ENCODE measurements around the gene MXRA8. TPM values are rescaled to one million over a fixed set of nuclear protein-coding genes. Genes with fewer than 3 reads are reported as not detected.

The MXRA8 gene
- total and polyA plus RNA-seq, 8 donors, result 23.3 to 203 (median 42.9) TPM

DNA sequence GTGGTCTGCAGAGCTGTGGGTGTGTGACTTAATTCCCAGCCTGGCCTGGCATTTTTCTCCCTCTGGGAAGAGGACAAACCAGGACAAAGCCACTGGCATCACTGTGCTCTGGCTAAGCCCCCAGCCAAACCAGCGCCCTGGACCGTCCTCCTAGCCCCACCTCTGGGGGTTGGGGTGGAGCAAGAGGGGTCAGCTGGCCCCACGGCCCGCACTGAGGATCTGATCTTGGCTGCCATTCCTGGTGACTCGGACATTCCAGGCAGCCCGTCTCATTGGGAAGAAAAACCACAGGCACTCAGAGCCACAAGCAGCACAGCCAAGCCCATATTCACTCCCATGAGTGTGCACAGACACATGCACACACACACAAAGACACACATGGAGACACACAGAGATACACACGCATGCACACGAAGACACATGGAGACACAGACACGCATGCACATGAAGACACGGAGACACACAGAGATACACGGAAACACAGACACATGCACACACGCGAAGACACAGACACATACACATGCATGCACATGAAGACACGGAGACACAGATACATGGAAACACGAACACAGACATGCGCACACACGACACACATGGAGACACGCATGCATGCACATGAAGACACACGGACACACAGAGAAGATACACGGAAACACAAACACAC lies 2.3 kb upstream of the MXRA8 start:
- WGBS, 5 donors, result 64 to 69% (median 65%) methylated on average over 19 to 20 of the region's 20 CpGs
- intact Hi-C loops (cut with DNase I; ENCODE audit: low total_unique reads), result no loop called here
- no peaks in the 10 kb centered on the region for H3K36me3 ChIP-seq
- peaks cover 34 to 64% (median 52%) of the 10 kb centered on the region in 4 donors for H3K4me1 ChIP-seq
- peak in 1 of 2 donors; percentile 68 for DNase-seq
- H3K27ac ChIP-seq, result peak overlapping the region; percentile 30 to 89 (median 85)
- peaks cover 0 to 50% (median 19%) of the 10 kb centered on the region in 3 donors for H3K27me3 ChIP-seq
- H3K9me3 ChIP-seq, result no peaks in the 10 kb centered on the region
- no peak for TF ChIP-seq EP300 (IDR thresholded peaks at IDR 0.05)
- TF ChIP-seq POLR2AphosphoS5 (IDR thresholded peaks at IDR 0.05), result peak in 1 of 3 donors; percentile 57
- H3K4me3 ChIP-seq, result no peak overlapping the region

GRCh38 chr1:1359664-1360468 lies 1.5 kb upstream of the MXRA8 start:
- H3K4me1 ChIP-seq, result peaks cover 42 to 71% (median 60%) of the 10 kb centered on the region in 4 donors
- intact Hi-C loops (cut with DNase I; ENCODE audit: low total_unique reads), result no loop called here
- TF ChIP-seq POLR2A (IDR thresholded peaks at IDR 0.05) (no peak), POLR2AphosphoS5 (IDR thresholded peaks at IDR 0.05) (no peak), CTCF (IDR thresholded peaks at IDR 0.05) (no peak), EP300 (IDR thresholded peaks at IDR 0.05) (no peak)
- H3K27me3 ChIP-seq, result peaks cover 0 to 57% (median 27%) of the 10 kb centered on the region in 3 donors
- no peaks in the 10 kb centered on the region for H3K9me3 ChIP-seq
- H3K36me3 ChIP-seq, result peaks cover 0 to 1% (median 0%) of the 10 kb centered on the region in 4 donors
- H3K27ac ChIP-seq, result peak overlapping the region; percentile 30 to 89 (median 85)
- WGBS, 5 donors, result 44 to 64% (median 59%) methylated on average over 17 to 28 of the region's 28 CpGs
- H3K4me3 ChIP-seq, result no peak overlapping the region
- peak in 1 of 2 donors; percentile 73 for DNase-seq

GRCh38 chr1:1359308-1359663 lies 931 bp upstream of the MXRA8 start:
- Histone ChIP-seq H3K36me3 (peaks cover 0 to 7% (median 2%) of the 10 kb centered on the region in 4 donors), H3K9me3 (no peaks in the 10 kb centered on the region), H3K27ac (peak overlapping the region; percentile 30 to 89 (median 85)), H3K27me3 (peaks cover 0 to 63% (median 33%) of the 10 kb centered on the region in 3 donors), H3K4me3 (no peak overlapping the region), H3K4me1 (peaks cover 47 to 77% (median 66%) of the 10 kb centered on the region in 4 donors)
- TF ChIP-seq CTCF (IDR thresholded peaks at IDR 0.05) (no peak), POLR2AphosphoS5 (IDR thresholded peaks at IDR 0.05) (no peak), EP300 (IDR thresholded peaks at IDR 0.05) (no peak), POLR2A (IDR thresholded peaks at IDR 0.05) (no peak)
- WGBS, 5 donors, result 49 to 64% (median 56%) methylated on average over 6 of the region's 6 CpGs
- intact Hi-C loops (cut with DNase I; ENCODE audit: low total_unique reads), result no loop called here
- peak in 1 of 2 donors; percentile 55 for DNase-seq

- 9 to 21% (median 14%) methylated on average over 13 to 18 of the region's 18 CpGs for WGBS, 5 donors
- Histone ChIP-seq H3K9me3 (no peaks in the 10 kb centered on the region), H3K36me3 (peaks cover 0 to 20% (median 8%) of the 10 kb centered on the region in 4 donors), H3K27ac (peak overlapping the region; percentile 77 to 89 (median 85)), H3K27me3 (peaks cover 0 to 77% (median 46%) of the 10 kb centered on the region in 3 donors), H3K4me1 (peaks cover 61 to 90% (median 79%) of the 10 kb centered on the region in 4 donors), H3K4me3 (peak overlapping the region; percentile 46 to 52 (median 50))
- no peak for DNase-seq
- intact Hi-C loops (cut with DNase I; ENCODE audit: low total_unique reads), result no loop called here
- no peak for TF ChIP-seq POLR2A (IDR thresholded peaks at IDR 0.05)
- TF ChIP-seq CTCF (IDR thresholded peaks at IDR 0.05), result no peak
- no peak for TF ChIP-seq POLR2AphosphoS5 (IDR thresholded peaks at IDR 0.05)
- TF ChIP-seq EP300 (IDR thresholded peaks at IDR 0.05), result no peak
Observed at GRCh38 chr1:1357871-1358432, 403 bp downstream of the MXRA8 start.
